Measurements from ENCODE around the gene MIPOL1.
"Not testable (repeated sequence)": the region's sequence is repeated elsewhere in the genome, so short reads cannot be mapped to it uniquely, and the experiment has no call there.

MIPOL1 gene

DNA sequence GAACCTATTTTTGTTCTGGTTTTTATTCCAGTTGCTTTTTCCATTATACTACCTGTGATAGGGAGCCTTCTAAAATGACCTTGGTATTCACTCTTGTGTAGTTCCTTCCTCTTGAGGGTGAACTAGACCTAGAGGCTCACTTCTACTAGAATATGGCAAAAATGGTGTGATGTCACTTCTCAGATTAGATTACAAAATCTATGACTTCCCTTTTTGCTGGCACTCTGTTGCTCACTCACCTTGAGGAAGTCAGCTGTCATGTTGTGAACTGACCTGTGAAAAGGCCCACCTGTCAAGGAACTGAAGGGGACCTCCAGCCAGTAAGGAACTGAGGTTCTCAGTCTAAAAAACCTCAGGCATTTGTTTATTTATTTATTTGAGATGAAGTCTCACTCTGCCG, 5.7 kb downstream of the MIPOL1 start:
- peaks cover 36% of the 10 kb centered on the region for H3K36me3 Mint-ChIP-seq (ENCODE audit: low read depth)

DNA sequence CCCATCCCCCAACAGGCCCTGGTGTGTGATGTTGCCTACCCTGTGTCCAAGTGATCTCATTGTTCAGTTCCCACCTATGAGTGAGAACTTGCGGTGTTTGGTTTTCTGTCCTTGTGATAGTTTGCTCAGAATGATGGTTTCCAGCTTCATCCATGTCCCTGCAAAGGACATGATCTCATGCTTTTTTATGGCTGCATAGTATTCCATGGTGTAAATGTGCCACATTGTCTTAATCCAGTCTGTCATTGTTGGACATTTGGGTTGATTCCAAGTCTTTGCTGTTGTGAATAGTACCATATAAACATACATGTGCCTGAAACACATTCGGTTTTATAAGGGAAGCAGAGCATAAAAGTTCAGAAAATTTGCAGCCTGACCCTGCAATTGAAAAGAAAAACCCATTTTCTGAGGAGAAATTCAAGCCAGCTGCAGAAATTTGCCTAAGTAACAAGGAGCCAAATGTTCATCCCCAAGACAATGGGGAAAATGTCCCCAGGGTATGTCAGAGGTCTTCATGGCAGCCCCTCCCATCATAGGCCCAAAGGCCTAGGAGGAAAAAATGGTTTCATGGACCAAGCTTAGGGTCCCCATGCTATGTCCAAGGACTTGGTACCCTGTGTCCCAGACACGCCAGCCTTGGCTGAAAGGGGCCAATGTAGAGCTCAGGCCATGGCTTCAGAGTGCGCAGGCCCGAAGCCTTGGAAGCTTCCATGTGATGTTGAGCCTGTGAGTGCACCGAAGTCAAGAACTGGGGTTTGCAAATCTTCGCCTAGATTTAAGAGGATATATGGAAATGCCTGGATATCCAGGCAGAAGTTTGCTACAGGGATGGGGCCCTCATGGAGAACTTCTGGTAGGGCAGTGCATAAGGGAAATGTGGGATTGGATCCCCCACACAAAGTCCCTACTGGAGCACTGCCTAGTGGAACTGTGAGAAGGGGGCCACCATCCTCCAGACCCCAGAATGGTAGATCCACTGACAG, 8.2 kb downstream of the MIPOL1 start:
- not testable (repeated sequence) for H3K4me1 Mint-ChIP-seq; H3K4me3 Mint-ChIP-seq; H3K27me3 Mint-ChIP-seq (ENCODE audit: low read depth); H3K27ac Mint-ChIP-seq
- Mint-ChIP-seq H3K9me3 (peaks cover 41% of the 10 kb centered on the region), H3K36me3 (ENCODE audit: low read depth) (peaks cover 48% of the 10 kb centered on the region)

More for the DNA sequence above, 5.7 kb downstream of the MIPOL1 start:
- Mint-ChIP-seq H3K9me3 (peaks cover 31% of the 10 kb centered on the region), H3K27ac (no peak overlapping the region), H3K4me3 (no peak overlapping the region), H3K4me1 (peaks cover 5% of the 10 kb centered on the region), H3K27me3 (ENCODE audit: low read depth) (no peaks in the 10 kb centered on the region)
- TF ChIP-seq, protein P1, sequence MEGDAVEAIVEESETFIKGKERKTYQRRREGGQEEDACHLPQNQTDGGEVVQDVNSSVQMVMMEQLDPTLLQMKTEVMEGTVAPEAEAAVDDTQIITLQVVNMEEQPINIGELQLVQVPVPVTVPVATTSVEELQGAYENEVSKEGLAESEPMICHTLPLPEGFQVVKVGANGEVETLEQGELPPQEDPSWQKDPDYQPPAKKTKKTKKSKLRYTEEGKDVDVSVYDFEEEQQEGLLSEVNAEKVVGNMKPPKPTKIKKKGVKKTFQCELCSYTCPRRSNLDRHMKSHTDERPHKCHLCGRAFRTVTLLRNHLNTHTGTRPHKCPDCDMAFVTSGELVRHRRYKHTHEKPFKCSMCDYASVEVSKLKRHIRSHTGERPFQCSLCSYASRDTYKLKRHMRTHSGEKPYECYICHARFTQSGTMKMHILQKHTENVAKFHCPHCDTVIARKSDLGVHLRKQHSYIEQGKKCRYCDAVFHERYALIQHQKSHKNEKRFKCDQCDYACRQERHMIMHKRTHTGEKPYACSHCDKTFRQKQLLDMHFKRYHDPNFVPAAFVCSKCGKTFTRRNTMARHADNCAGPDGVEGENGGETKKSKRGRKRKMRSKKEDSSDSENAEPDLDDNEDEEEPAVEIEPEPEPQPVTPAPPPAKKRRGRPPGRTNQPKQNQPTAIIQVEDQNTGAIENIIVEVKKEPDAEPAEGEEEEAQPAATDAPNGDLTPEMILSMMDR (IDR thresholded peaks at IDR 0.05; ENCODE audit: unreplicated experiment in 3 of 3) = no peak

DNA sequence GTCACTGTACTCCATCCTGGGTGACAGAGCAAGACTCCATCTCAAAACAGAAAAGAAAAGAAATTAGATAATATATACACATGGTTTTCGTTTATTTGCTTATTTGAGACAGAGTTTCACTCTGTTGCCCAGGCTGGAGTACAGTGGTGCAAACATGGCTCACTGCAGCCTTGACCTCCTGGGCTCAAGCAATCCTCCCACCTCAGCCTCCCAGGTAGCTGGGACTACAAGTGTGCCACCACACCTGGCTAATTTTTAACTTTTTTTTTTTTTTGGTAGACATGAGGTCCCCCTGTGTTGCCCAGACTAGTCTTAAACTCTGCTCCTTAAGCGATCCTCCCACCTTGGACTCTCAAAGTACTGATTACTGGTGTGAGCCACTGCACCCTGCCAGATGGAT, 11.9 kb downstream of the MIPOL1 start:
- H3K36me3 Mint-ChIP-seq (ENCODE audit: low read depth) = peaks cover 70% of the 10 kb centered on the region
- H3K4me1 Mint-ChIP-seq; H3K4me3 Mint-ChIP-seq; H3K27ac Mint-ChIP-seq; H3K27me3 Mint-ChIP-seq (ENCODE audit: low read depth): not testable (repeated sequence)
- peaks cover 58% of the 10 kb centered on the region for H3K9me3 Mint-ChIP-seq

DNA sequence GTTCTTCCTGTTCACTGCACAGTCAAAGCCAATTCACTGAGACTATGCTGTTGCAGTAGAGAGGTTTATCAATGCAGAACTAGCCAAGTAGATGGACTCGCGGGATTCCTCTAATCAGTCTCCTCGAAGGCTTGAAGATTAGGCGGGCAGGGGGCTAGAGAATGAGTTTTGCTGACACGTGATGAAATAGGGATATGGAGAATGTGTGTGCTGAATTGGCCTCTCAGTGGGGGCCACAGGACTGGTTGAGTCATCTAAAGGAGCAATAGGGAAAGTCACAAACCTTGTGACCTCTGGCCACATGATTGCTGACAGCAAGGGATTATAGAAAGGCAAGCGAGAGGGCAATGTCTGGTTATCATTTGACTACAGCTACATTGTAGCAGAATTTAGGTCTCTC, 12.7 kb downstream of the MIPOL1 start:
- H3K27ac Mint-ChIP-seq = no peak overlapping the region
- no peaks in the 10 kb centered on the region for H3K27me3 Mint-ChIP-seq (ENCODE audit: low read depth)
- TF ChIP-seq, protein P1 (IDR thresholded peaks at IDR 0.05; ENCODE audit: unreplicated experiment in 3 of 3) = no peak
- no peaks in the 10 kb centered on the region for H3K4me1 Mint-ChIP-seq
- H3K4me3 Mint-ChIP-seq = no peak overlapping the region
- H3K36me3 Mint-ChIP-seq (ENCODE audit: low read depth) = peaks cover 68% of the 10 kb centered on the region
- H3K9me3 Mint-ChIP-seq = peaks cover 58% of the 10 kb centered on the region

DNA sequence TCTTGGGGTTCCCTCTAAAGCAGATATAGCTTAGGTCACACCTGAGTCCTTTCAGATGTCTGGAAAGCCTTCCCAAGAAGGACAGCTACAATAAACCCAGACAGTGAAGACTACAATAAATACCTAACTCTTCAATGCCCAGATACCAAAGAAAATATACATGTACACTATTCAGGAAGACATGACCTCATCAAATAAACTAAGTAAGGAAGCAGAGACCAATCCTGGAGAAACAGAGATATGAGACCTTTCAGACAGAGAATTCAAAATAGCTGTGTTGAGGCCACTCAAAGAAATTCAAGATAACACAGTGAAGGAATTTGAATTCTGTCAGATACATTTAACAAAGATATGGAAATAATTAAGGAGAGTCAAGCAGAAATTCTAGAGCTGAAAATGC, 15.3 kb downstream of the MIPOL1 start:
- H3K27ac Mint-ChIP-seq = no peak overlapping the region
- TF ChIP-seq, protein P1 (IDR thresholded peaks at IDR 0.05; ENCODE audit: unreplicated experiment in 3 of 3) = no peak
- no peaks in the 10 kb centered on the region for H3K4me1 Mint-ChIP-seq
- H3K4me3 Mint-ChIP-seq = no peak overlapping the region
- H3K36me3 Mint-ChIP-seq (ENCODE audit: low read depth) = peaks cover 71% of the 10 kb centered on the region
- H3K27me3 Mint-ChIP-seq (ENCODE audit: low read depth) = no peaks in the 10 kb centered on the region
- H3K9me3 Mint-ChIP-seq = peaks cover 60% of the 10 kb centered on the region

DNA sequence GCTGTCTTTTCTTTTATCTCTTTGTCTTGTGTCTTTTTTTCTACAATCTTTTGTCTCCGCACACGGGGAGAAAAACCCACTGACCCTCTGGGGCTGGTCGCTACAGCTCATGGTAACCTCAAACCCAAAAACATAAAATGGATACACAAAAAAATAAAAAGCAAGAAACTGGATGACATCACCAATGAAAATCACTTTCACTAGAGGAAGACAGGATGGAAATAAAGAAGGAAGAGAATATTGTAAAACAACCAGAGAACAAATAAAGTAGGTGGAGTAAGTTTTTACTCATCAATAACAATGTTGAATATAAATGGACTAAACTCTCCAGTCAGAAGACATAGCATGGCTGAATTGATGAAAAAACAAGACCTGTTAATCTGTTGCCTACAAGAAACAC, 17.6 kb downstream of the MIPOL1 start:
- no peaks in the 10 kb centered on the region for H3K4me1 Mint-ChIP-seq
- TF ChIP-seq, protein P1 (IDR thresholded peaks at IDR 0.05; ENCODE audit: unreplicated experiment in 3 of 3) = no peak
- peaks cover 52% of the 10 kb centered on the region for H3K9me3 Mint-ChIP-seq
- H3K36me3 Mint-ChIP-seq (ENCODE audit: low read depth) = peaks cover 70% of the 10 kb centered on the region
- no peak overlapping the region for H3K27ac Mint-ChIP-seq
- H3K4me3 Mint-ChIP-seq = no peak overlapping the region
- no peaks in the 10 kb centered on the region for H3K27me3 Mint-ChIP-seq (ENCODE audit: low read depth)

DNA sequence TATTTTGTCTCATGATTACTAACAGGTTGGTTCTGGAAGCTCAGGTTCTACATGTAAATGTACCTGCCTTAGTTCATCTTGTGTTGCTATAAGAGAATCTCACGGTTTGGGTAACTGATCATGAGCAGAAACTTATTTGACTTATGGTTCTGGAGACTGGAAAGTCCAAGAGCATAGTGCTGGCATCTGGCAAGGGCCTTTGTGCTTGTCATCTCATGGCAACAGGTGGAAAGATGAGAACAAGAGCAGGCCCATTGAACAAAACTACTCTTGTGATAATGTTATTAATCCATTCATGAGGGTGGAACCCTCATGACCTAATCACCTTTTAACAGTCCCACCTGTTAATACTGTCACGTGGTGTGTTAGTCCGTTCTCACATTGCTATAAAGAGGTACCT, 23.3 kb downstream of the MIPOL1 start:
- Mint-ChIP-seq H3K27me3 (ENCODE audit: low read depth) (peaks cover 4% of the 10 kb centered on the region), H3K9me3 (peaks cover 39% of the 10 kb centered on the region)
- TF ChIP-seq, protein P1 (IDR thresholded peaks at IDR 0.05; ENCODE audit: unreplicated experiment in 3 of 3) = no peak

More for the DNA sequence above, 23.3 kb downstream of the MIPOL1 start:
- Mint-ChIP-seq H3K36me3 (ENCODE audit: low read depth) (peaks cover 64% of the 10 kb centered on the region), H3K27ac (no peak overlapping the region), H3K4me1 (no peaks in the 10 kb centered on the region), H3K4me3 (no peak overlapping the region)

Data from nephron (organoid).